Measurements from ENCODE around the gene CFAP47.

DNA sequence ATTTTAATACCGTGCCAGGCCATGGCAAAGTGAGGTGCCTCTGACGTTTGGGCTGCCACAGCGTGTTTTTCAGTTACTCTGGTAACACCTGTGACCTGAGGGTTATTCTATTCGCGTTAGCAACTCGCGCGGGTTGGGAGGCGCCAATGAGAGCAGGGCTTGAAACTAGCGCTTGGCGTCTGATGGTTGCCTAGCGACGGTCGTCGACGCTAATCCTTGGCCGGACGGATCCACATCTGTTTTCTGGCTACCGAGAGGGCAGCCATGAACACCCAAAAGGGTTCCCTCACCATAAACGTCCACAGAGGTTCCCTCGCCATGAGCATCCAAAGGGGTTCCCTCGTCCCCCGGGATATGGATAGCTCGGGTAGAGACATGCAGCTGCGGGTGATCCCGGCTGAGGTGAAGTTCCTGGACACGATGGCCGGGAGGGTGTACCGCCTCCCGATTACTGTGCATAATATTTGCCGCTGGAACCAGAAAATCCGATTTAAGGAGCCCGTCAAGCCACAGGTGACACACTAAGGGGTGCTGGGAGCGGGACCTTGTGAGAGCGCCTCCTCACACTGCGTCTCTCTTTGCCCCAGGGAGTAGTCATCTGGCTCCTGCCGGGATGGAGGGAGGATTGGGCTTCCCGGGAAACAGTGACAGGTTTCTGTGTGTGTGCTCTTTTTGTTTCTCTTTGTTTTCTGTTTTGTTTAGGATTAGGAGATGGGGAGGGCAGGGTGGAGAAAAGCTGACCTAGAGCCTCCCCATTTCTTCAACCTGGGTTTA, at the start of gene CFAP47:
- TF ChIP-seq CTCF (IDR thresholded peaks at IDR 0.05; ENCODE audit: low read length), result no peak
- TF ChIP-seq EZH2 (optimal IDR thresholded peaks at IDR 0.05; ENCODE audit: low read depth, low read length), result no peak
